NCI-H2227 treated with DMSO at 0.1 percent for 48 hours (cell line): ENCODE data around the gene PDE1C.

Source experiments
- DNase-seq: peaks from one replicate; lab custom pipeline; 2025; lab: John Stamatoyannopoulos, UW

Gene PDE1C

DNA sequence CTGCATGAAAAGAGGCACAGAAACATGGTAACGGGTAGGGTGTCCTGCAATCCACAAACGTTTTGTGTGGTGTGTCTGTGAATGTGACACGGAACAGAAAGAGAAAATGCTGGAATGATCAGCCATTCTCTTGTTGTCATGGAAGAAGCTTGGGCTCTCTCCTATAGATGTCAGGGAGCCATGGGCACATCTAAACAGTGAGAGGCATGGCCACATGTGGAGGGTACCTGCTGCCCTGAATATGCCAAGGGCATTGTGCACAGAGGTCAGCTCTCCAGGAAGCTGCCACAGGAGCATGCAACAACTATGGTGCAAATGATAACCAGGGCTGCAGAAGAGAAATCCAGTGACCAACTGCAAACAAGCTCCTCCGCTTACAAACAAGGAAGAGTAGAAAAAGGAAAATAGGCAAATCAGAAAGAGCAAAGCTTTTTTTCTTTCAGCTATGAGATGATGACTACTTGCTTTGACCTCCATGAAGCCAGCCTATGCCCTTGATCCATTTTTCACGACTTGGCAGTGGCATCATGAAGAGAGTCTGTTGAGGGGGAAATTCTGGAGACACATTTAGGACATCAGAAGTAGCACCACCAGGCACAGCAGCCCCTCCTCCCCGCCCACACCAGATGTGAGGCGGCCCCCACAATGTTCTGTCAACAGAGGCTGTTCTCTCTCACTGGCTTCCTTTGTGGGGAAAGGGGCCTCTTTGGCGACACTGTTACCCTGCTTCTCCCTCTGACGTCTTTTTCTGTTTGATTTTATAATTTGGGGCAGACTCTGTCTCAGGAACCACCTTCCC is 4.8 kb upstream of the PDE1C start:
- DNase-seq = no peak

DNA sequence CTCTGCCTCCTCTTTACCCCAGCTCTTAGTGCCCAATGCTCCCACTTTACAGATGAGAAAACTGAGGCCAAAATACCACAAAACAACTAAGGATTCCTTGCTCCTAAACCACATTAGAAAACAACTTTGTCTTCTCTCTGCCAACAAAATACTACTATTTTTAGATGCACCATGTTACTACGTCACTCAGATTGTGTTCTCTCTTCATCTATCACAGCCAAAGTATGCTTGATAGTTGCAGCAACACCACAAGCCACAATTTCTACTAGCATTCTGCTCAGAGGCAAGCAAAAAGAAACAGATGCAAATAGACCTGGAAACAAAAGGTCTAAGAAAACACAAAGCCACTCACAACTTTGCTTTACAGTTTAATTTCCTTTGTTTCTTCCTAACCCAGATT is 3.3 kb upstream of the PDE1C start:
- no peak for DNase-seq

DNA sequence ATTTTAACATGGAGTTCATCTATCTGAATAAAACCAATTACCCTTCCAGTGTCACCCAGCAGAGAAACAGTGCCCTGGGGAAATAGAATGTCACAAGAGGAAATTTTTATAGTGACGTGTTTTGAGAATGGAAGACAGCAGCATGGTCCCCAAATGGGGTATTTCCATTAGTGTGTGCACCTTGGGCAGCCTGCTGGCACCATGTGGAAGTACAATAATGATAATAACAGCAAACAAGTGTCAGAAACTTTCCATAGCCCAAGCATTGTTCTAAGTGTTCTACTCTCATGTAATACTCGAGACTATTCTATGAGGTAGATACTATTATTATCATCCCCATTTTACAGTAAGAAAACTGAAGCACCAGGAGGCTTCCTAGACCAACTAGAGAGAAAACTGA is 2.2 kb upstream of the PDE1C start:
- DNase-seq = no peak

DNA sequence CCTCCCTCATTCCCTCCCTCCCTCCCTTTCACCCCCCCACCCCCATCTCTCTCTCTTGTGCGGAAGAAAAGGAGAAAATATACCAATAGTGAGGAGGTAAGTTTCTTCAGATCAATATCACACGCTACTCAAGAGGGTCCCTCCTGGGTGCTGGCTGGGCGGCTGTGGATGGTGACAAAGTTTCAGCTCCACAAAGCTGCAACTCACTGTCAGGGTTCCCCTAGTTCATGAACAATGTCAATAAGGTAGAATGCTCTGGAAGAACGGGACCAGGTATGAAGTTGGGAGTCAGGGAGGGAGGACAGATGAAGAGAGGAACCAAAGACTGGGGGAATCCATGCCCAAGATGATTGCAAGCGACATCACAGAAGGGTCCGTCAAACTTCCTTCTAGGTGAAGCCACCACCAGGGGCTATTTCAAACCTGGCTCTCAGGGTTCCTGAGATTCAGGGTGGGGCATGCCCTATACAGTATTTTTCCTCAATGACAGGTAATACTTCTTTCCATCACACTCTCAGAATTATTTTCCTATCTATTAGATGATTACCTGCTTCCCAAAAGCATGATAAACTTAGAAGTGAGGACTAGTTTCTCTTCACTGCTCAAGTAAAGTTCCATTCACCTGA is 1.4 kb upstream of the PDE1C start:
- no peak for DNase-seq

GRCh38 chr7:32070051-32070405 is 179 bp downstream of the PDE1C start:
- DNase-seq = no peak

DNA sequence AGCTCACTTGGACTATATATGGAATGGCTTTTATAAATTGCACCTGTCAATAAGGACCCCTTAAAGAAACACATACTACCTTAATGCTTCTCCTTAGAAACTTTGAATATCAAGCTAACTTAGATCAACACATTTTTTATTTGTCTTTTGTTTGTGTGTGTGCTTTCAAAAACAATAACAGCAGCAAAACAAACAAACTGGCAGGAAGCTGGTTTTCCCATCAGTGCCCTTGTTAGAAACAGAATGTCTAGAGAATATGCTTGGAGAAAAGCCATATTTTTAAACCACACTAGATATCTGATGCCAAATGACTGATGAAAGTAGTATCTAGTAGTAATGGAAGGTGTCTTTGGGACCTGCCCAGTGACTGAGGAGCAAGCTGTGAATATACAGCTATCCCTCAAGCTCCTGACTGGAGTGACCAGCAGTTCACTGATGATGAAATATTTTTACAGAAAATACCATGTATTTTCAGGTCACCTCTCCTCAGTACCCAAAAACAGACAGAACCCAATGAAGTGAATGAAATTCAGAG is 1.0 kb downstream of the PDE1C start:
- DNase-seq = no peak

DNA sequence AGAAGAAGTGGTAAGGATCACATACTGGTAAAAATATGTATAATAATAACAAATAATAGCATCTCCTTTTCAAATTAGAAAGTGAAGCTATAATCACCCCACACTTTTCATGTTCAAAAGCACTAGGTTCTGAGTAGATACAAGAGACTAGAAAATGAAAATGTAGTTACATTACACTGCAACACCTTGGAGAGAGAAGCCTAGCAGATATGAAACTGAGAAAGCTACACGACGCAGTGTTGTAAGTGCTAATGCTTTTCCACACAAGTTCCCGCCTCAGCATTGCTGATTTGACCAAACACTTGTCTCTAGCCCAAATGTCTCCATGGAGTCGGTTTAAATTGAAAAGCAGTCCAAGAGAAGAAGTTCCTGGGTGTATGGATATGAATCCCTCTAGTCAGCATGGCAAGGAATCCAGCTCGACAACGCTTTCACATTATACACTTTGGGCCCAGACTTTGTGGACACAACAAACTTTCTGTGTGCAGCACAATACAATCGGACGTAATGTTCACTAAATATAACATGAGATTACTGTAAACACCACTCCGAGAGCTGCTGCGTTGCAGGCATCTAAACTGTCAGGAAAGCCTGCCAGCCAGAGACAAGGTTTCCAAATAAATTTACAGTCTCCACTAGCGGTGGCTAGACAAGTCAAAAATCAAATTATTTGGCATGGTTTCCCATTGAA is 1.7 kb downstream of the PDE1C start:
- DNase-seq = no peak

DNA sequence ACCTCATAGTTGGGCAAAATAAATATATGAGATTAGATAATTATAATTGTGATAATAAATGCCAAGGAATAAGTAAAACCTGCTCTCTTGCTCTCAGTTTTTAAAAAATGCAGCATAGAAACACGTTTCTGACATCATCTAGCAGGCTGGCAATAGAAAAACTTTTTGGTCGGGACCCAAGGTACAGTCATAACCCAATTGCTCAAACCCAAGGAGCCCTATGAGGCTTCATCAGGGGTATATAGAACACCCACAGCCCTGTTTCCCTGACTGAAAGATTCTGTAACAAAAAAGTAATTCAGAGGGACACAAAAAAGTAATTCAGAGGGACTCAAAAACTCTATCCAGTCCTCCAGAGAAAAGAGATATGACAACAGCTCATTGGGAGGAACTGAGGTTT is 3.8 kb downstream of the PDE1C start:
- DNase-seq = no peak

DNA sequence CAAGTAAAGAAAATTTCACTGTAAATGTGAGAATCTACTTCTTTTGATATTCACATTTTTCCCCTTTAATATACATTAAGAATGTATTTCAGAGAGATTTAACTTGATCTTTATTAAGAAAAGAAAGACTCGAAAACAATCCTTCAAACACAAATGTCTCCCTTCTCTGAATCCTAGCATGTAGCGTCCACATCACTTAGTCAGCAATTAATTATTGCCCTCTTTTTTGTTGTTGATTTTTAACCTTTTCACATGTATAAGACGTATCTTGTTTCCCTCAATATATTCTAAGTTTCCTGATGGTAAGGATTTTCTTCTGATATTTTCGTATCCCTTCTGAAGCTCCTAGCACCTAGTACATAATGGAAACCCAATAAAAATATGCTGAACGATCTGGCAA is 6.6 kb downstream of the PDE1C start:
- no peak for DNase-seq

- DNase-seq = no peak
These were observed 8.1 kb downstream of the PDE1C start for GRCh38 chr7:32062150-32062549.

DNA sequence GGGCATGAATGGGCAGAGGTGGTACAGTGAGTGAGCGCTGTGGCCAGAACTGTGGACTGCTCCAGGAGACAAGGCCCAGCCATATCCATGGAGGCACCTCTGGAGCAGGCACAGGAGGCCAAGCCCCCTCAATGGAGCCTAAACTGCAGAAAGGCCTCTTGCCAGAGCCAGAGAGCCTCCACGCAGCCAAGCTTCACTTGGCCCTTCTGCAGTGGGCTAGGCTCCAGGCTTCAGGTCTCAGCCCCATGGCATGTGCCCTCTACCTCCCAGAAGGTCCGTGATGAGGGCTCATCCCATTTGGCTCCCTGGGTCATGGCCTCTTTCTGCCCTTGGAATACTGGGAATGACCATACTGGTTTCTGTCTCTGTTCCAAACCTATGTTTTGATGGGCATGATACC is 8.9 kb downstream of the PDE1C start:
- no peak for DNase-seq

GRCh38 chr7:32059289-32060011 is 10.8 kb downstream of the PDE1C start:
- DNase-seq = no peak

GRCh38 chr7:32058002-32058401 is 12.2 kb downstream of the PDE1C start:
- no peak for DNase-seq

DNA sequence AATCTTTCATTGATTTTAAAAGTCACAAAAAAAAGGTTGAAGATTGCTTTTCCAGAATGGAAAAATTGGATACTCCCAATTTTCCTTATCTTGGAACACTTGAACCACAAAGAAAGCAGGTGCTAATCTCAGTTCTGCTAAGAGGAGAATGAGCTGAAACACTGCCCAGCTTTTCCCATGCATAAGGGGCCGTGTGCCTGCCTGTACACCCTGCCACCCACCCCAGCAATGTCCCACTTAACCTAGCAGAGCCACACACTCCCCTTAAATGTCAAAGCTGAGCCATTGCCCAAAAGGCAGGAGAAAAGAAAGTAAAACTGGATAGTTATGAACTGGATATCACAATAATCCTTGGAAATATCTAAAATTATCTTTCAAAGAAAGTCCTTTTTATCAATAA is 13.4 kb downstream of the PDE1C start:
- no peak for DNase-seq

DNA sequence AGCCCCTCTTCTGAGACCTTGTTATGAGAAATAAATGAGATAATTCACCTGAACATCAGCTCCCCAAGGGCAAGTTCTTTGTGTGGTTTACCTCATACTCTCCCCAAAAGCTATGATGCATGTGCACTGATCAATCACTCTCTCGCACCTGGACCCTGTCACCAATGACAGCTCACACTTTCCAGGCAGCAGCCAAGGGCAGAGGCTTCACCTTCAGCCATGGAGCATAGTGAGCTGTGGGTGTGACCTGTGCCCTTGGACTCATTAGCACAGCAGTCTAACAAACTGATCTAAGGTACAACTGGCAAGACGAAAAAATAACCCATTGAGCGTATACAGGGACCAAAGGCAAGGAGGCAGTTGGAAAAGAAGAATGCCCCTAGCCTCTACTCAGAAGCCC is 17.0 kb downstream of the PDE1C start:
- DNase-seq = no peak

DNA sequence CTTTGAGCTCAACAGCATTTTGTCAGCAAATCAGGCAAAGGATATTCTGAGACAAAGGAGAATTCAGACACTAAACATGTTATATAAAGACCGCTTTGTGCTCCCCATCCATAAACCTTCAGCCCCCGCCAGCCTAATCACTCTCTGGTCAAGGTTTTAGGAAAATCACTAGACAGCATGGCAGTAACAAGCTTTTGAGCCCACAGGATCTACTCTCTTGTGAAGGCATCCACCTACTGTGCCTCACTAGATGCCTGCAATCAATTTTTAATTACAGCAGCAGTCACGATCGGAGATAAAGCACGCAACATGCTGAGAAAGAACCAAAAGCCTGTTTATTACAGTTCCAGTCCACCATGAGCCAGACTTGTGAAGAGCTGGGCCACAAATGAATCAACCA is 19.1 kb downstream of the PDE1C start:
- DNase-seq = no peak

GRCh38 chr7:32049599-32049998 is 20.6 kb downstream of the PDE1C start:
- DNase-seq = no peak

DNA sequence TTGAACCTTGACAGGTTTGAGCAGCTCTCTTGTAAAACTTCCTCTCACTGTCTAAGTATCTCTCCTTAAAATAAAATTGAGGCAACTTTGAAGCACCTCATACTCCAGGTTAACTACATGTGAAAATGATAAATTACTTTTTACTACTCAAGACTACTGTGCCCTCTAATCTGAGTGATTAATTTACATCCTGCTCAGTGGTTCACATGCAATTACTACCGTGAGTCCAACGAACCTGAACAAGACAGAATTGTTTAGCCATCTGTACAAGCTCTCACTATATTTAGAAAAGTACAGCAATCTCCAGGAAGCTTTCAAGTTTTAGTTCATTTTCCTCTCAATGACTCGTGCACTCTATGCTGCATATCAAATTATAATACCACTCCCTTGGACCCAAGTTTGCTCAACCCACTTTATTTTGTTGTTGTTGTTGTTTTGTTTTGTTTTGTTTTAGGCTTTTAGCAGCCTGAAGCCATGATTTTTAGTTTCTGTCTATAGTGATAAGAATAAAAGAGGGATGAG is 21.2 kb downstream of the PDE1C start:
- DNase-seq = no peak

GRCh38 chr7:32047801-32048200 is 22.4 kb downstream of the PDE1C start:
- no peak for DNase-seq

DNA sequence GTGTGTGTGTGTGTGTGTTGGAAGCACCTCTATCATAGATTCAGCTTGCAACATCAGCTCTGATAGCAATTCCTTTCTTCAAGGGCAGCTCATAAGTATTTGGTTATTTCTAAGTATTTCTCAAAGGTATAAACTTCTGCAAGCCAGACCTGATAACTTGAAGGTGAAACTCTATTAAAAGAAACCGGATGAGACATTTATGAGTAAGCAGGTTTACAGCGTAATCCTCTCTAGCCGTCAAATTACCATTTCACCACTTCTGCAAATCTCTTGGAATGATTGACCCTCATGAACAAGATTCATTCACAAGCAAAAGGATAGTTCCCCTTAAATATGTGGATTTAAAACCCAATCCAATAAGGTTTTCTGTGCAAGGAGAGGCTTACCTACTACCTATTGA is 23.1 kb downstream of the PDE1C start:
- no peak for DNase-seq

- DNase-seq = no peak
These were observed 25.0 kb downstream of the PDE1C start for GRCh38 chr7:32045228-32045627.

- DNase-seq = no peak
These were observed 25.5 kb downstream of the PDE1C start for GRCh38 chr7:32044739-32045138.
